DMS114 treated with DMSO at 0.1 percent for 48 hours (cell line): ENCODE results near the gene EML4.

Source experiments
- DNase-seq: peaks from one replicate; lab custom pipeline; 2025; ENCODE audit not compliant: unreplicated experiment; lab: John Stamatoyannopoulos, UW

Gene EML4

DNA sequence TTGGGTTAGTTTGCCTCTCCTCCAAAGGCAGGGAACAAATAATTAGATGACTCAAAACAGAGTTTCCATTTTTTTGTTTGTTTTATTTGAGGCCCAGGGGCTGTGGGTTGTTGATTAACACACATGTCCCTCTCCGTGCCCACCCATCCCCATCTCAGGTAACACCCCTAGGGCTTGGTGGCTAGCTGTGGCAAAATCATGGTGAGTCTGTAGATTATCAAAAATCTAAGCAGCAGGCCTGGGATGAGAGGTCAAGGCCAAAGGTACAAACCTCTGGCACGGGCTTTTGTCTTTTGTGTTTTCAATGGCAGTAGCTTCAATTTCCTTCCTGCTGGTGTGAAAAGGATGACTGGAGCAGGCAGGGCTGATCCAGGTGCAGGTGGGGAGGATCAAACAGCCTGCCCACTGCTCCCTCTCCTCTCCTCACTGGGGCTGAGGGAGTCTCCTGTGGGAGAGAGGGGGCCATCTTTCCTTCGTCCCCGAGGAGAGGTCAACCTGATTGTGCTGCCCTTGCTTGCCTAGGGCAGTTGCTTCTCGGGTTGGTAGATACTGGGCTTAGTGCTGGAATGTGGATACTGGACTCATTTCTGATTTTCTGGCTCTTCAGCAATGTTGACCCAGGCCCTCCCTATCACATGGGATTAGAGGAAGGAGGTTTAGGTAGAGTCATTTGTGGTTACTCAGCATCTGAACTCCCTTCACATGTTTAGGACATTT lies 31.9 kb upstream of the EML4 start:
- no peak for DNase-seq

DNA sequence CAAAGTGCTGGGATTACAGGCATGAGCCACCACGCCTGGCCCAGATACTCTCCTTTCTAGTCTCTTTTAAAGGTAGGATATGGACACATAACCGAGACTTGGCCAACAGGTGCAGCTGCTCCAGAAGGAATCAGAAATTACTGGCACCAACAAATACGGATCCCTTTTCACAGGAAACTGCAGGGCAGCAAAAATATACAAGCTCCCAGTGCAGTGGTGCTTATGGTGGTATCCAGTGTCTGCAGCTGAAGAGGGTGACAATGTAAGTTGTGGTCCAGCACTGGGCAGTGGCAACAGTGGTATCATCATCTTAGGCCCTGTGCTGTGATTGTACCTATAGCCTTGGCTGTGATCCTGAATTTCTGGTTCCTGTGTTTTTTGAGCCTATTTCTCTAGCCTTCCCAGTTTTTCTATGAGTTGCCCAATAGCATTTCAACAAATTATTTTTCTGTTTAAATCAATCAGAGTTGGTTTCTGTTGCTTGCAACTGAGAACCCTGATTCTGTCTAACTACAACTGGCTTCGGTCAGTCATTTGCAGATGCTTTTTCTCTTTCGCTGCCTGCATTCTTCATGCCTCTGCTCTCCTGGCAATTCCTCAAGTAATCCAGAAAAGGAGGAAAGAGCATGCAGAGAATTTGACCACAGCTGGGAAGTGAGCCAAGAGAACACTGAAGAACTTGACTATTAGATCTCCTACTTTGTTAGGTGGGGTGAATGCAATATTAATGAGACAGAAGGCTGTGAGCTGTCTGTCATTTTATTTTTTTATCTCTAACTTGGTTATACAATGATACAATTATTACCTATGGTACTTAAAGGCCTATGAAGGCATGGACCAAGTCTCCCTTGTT lies 30.8 kb upstream of the EML4 start:
- no peak for DNase-seq

DNA sequence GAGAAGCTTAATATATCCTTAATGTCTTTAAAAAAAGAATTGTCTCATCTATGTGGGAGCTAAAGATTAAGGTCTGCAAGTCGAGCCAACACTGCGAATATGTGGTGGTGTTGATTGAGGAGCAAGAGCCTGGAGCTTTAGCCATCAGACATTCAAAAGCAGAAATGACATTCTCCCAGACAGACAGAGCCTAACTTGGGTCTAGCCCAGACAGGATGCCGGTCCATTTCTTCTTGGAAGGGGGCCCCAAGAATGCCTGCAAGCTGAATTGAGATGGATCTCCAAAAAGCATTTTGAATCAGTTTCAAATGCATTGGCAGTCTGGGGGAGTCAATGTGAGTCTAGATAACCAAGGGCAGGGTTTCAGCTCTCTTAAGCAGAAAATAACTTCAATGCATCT lies 30.1 kb upstream of the EML4 start:
- DNase-seq, result no peak

DNA sequence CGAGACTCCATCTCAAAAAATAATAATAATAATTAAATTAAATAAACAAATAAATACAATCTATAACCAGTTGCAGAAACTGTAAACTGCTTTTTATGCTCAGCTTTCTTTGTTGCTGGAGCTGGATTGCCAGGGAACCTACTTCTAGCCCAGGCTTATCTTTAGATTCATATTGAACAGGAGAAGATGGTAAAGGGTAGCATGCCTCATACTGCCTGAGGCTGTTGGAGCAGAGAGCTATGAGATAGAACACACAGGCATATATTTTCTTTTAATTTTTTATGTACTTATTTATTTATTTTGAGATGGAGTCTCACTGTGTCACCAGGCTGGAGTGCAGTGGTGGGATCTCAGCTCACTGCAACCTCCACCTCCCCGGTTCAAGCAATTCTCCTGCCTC lies 28.7 kb upstream of the EML4 start:
- DNase-seq, result no peak

DNA sequence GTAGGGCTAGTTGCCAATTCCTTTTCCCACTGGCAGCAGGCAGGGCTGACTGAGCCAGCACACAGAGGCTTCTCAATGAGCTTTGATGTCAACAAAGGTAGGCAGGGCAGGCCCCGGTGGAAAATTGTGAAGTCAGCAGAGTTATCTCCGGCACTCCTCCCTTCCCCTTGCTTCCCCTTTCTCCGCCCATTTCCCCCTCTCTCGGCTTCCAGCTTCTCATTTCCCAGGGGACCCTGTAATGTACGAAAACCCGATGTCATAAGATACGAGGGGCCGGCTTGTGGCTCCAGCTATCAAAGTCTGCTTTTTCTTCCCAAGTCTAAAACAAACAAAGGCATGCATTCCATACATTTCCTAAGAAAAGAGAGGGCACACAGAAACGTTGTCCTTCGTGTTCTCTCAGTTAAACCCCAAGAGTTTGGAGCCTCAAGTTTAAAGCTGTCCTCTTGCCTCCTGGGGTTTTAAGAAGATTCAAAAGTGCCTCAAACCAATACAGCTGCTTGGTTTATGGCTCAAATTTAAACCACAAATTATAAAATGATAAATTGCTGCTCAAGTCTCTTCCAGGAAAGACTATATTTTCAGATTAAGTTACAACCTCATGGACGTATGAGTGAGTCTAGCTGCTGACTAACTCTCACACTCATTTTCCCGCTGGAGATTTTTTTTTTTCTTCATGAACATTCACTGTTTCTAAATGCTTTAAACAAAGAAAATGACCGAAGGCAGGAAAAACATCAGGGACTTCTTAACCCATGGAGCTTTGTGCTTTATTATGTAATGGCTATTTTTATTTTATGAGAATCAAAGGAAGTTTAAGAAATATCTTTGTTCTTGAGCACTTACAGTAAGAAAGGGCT lies 27.2 kb upstream of the EML4 start:
- no peak for DNase-seq

DNA sequence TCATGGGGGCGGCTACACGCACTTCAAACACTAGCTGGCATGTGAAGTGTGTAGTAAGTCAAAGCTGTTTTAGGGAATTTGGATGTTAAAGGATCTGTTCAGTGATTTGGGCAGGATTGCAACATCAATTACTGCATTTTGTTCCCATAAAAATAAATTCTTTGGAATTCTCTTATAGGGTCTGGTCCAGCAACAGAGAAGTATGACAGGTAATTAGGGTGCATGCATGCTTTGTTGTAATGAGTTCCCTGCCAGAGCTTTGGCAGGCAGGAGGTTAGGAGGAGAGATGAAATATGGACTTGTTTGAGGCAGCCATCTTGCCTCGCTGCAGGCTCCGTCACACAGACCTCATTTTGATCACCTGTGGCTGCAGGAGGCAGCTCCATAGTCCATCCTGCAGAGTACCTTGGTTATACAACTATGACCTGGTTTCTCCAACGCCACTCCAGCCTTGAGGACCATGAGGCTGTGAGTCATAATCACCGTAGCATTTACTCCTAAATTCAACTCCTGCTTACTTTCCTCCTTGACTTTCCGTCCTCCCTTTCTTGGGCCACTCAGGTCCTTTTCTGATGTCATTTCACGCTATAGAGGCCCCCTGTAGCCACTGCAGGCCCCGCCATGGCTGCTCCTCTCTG lies 26.5 kb upstream of the EML4 start:
- no peak for DNase-seq

DNA sequence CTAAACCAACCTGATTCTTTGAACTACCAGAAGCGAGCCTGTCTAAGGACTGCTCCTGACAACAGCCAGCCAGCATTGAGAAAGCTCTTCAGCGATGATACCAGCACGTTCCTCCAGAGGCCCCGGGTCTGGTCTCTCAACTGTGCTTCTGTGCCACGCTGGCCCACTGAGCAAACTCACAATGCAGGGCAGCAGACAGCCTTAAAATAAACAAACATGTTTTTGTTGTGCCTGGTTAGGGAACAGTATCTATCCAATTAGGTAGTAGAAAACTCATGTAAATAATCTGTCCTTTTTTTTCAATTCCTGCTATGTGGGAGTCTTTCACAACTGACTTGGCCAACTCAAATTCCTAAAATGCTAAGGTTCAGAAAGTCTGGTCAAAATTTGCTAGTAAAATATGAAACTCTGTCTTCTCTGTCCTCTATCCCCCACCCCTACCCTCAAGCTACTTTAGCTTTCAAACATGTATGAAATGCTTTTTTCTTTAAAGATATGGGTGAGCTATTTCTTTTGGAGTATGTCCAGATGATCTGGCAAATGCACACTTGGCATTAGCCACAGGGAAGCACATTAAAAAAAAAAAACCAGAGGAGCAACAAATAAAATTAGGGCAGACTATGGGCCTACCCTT lies 21.4 kb upstream of the EML4 start:
- DNase-seq, result no peak

DNA sequence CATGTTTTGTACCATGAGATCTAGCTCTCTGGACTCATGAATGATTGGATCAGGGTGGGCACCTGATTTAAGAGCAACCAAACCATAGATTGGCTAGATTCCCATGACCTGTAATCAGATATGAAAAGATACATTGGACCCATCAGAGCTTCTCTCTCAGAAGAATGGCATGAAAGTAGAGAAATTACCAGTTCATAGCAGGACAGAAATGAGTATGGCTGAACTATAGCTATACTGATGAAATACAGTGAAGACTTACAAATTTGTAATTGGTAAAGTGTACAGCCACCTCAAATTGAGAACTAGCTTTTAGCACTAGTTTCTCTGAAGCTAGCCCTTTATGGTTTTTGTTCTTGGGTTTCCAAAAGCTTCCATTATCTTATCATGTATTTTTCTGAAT lies 19.0 kb upstream of the EML4 start:
- DNase-seq, result no peak

DNA sequence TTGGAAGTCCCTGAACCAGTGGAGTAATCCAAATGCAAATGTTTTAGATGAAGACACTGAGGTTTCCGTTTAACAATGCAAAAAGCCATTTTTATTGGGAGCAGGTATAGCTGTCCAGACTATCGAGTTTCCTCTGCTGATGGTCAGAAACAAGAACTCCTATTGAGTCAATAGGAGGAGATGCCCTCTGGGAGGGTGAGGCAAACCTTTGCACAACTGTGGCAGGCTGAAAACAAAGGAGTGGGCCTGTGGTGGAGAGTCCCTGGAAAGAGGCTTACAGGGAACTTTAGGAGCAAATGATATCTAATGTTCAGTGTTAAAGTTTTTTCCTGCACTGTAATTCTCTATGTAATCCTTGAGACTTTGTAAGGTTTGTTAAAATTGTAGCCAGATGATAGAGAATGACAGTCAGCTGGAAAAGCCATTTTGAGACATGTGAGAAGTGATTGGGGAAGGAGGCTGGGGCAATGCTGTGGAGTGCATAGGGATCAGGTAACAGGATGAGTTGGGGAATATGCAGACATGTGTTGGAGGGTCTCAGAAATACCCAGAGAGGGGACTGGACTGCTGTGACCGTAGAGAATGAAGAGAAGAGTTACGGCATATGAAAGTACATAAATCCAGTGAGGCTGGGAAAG lies 15.1 kb upstream of the EML4 start:
- no peak for DNase-seq

DNA sequence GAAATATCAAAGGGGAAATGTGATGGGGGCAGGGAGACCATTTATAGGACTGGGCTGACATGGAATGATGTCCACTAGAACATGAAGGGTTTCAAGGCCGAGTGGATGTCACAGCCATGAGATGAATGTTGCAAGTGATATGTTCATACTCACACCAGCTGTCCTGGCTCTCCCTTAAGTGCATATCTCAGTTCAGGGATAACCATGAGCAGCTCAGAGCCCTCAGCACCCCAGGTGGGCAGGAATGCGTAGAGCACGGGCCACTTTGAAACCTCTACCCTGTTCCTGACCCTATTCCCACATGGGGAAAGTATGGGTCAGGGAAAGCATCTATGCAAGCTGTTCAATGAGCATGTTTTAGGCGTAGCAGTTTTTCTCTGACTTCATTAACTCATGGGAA lies 12.4 kb upstream of the EML4 start:
- DNase-seq, result no peak

DNA sequence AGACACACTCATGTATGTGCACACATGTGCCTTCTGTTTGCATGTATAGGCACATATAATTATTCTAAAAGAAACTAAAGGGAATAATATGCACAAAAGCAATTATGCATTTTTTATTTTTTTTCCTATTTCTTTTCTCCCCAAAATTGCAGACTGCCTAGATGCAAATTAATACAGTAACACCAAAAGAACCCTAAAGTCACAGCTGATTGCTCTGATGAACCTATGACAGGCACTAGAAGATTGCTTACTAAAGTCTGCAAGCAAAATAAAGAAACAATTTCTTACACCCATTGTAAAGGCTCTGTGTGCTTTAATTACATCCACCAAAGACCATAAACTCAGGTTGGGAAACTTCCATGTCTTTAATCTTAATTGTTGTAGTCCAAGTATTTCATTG lies 7.7 kb upstream of the EML4 start:
- DNase-seq, result no peak

DNA sequence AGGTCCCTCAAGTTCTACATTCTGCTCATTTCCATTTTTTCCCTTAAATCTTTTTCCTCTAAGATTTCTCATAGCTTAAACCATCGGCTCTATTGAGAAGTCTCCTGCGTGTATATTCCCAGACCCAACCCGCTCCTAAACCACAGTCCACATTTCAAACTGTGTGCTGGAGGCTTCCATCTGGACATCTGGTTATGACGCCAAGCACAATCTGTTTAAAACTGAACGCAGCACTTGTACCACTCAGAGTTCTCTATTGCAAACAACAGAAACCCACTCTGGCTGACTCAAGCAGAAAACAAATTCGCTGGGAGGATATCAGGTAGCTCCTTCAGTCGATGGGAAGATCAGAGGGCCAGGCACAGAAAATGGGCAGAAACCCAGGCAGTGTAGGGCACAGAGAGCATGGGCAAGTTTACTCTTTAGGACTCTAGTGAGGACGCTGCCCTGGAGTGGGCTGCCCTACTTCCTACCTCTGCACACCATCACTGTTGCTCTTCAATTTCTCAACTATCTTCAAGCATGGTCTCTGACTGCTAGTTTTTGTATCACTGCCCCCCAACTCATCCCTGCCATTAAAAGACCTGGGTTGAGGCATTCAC lies 5.6 kb upstream of the EML4 start:
- DNase-seq, result no peak

DNA sequence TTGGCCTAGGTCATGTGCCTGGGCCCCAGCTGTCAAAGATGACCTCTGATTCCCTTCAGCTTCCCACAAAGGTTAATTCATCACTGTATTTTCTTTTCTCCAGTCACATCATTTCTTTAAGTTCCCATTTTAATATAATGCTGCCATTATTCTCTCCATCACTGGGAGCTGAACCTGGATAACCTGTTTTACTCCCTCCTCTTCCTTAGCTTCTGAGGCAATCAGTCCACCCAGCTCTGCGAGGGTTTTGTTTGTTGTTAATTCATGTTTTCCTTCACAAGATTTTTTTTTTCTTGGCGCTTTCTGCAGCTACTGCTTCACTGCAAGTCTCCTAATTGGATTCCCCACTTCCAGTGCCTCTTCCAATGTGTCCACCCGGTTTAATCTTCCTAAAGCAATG lies 5.1 kb upstream of the EML4 start:
- no peak for DNase-seq

DNA sequence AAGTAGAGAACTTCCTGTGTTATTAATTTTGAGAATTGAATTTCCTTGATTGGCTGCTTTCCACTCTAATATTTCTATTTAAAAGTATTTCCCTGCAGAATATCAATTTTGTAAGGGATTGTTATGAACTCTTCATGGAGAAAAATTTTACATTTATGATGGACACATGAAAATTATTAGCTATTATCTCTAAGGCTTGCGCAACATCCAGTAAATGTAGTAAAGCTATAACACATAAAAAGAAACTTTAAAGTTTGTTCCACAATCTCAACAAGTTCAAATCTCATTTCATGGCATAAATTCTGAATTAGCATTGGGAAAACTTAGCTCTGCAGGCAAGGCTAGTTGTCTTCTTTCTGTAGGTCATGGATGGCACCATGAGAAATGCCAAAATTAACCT lies 4.2 kb upstream of the EML4 start:
- no peak for DNase-seq

DNA sequence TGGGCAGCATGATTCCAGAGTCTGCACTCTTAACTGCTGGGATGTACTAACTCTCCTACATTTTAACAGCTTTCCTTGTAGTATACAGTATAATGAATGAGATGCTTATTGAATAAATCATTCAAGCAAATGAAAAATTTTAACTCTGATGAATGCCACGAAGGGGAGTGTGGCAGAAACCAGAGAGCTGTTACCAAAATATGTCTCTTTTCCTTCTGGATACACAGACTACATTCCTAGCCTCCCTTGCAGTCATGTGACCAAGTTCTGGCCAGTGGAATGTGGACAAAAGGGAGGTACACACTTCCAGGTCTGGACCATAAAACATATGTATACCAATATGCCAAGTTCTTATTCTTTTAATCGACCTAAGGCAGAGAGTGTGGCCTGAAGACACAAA lies 1.7 kb upstream of the EML4 start:
- no peak for DNase-seq

DNA sequence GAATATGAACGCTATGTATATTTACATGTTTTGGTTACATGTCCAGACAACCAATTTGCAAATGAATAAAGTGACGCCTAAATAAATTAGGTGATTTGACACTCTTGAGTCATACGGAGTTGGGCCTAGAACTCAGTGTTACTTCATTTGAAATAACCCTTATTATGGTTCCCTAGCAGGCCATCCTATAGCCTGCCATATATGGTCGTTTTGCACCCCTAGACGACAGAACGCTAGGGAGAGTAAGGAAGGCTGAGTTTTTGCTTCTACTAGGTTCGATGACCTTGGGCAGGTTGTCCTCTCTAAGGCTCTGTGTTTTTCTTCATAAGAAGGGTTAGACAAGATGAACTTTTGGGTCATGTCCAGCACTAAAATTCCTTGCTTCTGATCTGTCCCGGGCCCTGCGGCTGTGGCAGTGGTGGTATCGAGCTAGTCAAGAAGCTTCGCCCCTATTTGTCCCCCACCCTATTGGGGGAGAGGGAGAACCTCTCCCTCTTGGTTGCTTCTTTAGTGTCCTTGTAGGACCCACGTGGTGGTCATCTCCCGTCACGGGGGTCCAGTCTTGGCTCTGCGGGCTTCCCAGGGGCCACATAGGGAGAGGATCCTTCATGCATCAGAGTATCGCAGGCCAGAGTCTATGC lies 574 bp upstream of the EML4 start:
- DNase-seq, result no peak

DNA sequence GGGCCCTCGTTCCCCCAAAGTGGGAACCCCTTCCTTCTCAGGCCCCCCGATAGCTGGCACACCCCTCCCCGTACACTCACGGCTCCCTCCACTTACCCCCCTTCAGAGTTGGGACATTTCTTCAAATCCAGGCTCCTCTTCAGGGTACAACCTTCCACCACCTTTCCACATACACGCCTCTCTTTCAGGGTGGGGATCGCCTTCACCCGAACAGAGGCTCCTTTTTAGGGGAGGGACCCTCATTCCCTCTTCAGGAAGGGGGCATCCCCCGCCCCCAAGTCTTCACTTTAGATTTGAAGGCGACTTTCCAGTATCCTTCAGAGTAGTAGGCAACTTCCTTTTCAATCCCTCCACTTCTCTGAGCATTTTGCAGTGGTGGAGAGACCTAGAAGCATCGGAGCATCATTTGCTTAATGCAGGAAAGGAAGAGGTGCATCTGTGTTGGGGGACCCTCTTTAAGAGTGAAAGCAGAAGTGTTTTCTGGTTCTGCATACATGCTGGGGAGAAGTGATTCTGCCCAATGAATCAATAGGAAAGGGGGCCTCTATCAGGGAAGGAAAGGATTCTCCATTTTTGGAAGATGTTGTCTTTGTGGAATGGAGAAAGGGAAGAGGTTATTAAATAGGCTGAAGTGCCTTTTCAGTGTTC lies 845 bp downstream of the EML4 start:
- no peak for DNase-seq

DNA sequence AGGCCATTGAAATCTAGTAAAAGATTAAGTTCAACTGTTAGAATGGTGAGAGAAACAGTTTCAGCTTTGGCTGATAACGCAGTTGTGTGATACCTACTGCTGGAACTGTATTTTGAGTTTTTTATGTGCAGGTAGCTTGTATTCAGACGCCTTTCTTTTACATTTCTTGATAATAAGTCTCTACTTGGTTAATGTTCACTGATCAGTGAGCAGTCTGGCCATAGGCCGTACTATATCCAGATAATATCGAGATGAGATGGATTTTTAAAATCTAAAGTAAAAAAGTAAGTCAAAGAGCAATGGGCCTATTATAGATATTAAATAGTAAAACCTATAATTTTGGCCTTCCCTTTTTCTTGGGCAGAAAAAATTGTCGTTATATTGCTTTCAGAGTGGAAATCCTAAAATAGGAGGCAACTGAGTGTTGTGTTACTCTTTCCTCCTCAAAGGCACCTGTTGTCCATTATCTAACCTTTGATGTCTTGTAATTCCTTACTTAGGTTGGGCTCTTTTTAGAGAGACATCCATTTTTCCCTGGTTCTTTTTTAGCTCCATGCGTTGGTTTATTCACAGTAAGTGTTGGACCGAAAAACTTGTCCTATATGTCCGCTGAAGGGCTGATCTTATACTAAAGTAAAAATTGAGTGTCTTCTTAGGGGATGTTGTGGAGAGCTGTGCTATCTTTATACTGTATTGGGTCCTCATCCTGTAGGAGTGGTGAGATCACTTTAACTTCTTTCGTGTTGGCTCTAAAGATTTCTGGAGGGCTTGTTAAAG lies 1.7 kb downstream of the EML4 start:
- DNase-seq, result no peak
